A549 (cell line): Measurements from ENCODE around the gene RASA1. TPM values are rescaled to one million over a fixed set of nuclear protein-coding genes. Genes with fewer than 3 reads are reported as not detected.

Experiments
- ATAC-seq, 2 experiments: fragments of 200-7000 bp in 1 of 2; fragments of >200 bp in 1 of 2; cut with Nextera tagmentation in 1 of 2; cut with Tn5 transposase in 1 of 2; 3 replicates each; pipeline versions ENCODE4 v1.8.0 to v1.9.1; 2018 to 2020; ENCODE audit warnings: mild to moderate bottlenecking in 1 of 2, moderate library complexity in 1 of 2
- CTCF ChIA-PET: fragments of 300-600 bp; sonication (Branson Sonifier 250); formaldehyde crosslinking; extraction: SDS; loops from one replicate; lab custom pipeline; 2021; ENCODE audit warnings: antibody characterized with exemption, inconsistent platforms; lab: Yijun Ruan, JAX
- POLR2A ChIA-PET: fragments of 350-600 bp; formaldehyde crosslinking; extraction: SDS; loops from one replicate; lab custom pipeline; 2021; ENCODE audit warnings: antibody characterized with exemption, inconsistent platforms; lab: Yijun Ruan, JAX
- DNase-seq, 2 experiments: peaks; one replicate each; pipeline versions ENCODE4 v3.0.0 to v3.0.0-alpha.2; 2011 to 2016; ENCODE audit warnings: low read depth in 1 of 2, low spot score in 1 of 2
- FAIRE-seq: peaks from 2 replicates; lab custom pipeline; 2011; peaks lifted over from hg19 to GRCh38; lab: Jason Lieb, UNC
- H3K27ac ChIP-seq, 2 experiments: fragments of >200 bp; sonication (Bioruptor Twin); formaldehyde crosslinking; 3 replicates each; pipeline ENCODE4 v1.5.1; 2016 to 2017
- H3K4me1 ChIP-seq: fragments of >200 bp; sonication (Bioruptor Twin); formaldehyde crosslinking; 3 replicates; pipeline ENCODE4 v1.6.1; 2016
- H3K4me2 ChIP-seq: fragments of >200 bp; sonication (Bioruptor Twin); formaldehyde crosslinking; 3 replicates; pipeline ENCODE4 v1.6.1; 2016
- H3K4me3 ChIP-seq: fragments of >200 bp; sonication (Bioruptor Twin); formaldehyde crosslinking; 3 replicates; pipeline ENCODE4 v1.5.1; 2016
- H3K9me3 ChIP-seq: fragments of >200 bp; sonication (Bioruptor Twin); formaldehyde crosslinking; 3 replicates; pipeline ENCODE4 v1.6.1; 2016
- BHLHE40 ChIP-seq: IDR thresholded peaks from 2 replicates; pipeline ENCODE4 v1.6.1; 2012; ENCODE audit warnings: low read depth, low read length, inconsistent platforms
- CBX8 ChIP-seq: fragments of 200-600 bp; sonication (generic); IDR thresholded peaks from 2 replicates; pipeline ENCODE4 v1.6.1; 2016
- CEBPB ChIP-seq, 2 experiments: fragments of >200 bp in 1 of 2; sonication (Bioruptor Twin) in 1 of 2; formaldehyde crosslinking in 1 of 2; IDR thresholded peaks; 2 replicates each; pipeline ENCODE4 v1.6.1; 2012 to 2016
- CHD4 ChIP-seq: fragments of 200-600 bp; sonication (generic); IDR thresholded peaks from 2 replicates; pipeline ENCODE4 v1.6.1; 2016; ENCODE audit warnings: antibody characterized with exemption, mild to moderate bottlenecking, borderline replicate concordance
- FOXS1 ChIP-seq: fragments of 250-450 bp; sonication (Bioruptor Pico); IDR thresholded peaks from 2 replicates; pipeline ENCODE4 v1.5.0; 2020; ENCODE audit warnings: mild to moderate bottlenecking, moderate library complexity
- HEYL ChIP-seq: fragments of 250-450 bp; sonication (Bioruptor Pico); IDR thresholded peaks from 2 replicates; pipeline ENCODE4 v1.8.0; 2021; ENCODE audit warnings: mild to moderate bottlenecking, moderate library complexity
- HOXB13 ChIP-seq: fragments of 250-450 bp; sonication (Bioruptor Pico); IDR thresholded peaks from 2 replicates; pipeline ENCODE4 v1.5.0; 2020; ENCODE audit warnings: low read depth, mild to moderate bottlenecking, moderate library complexity
- HOXB5 ChIP-seq: fragments of 250-450 bp; sonication (Bioruptor Pico); IDR thresholded peaks from 2 replicates; pipeline ENCODE4 v1.5.0; 2020; ENCODE audit warnings: mild to moderate bottlenecking, moderate library complexity
- PHF8 ChIP-seq: fragments of 200-600 bp; sonication (generic); IDR thresholded peaks from 2 replicates; pipeline ENCODE4 v1.6.1; 2016; ENCODE audit warnings: low read depth, mild to moderate bottlenecking, antibody characterized with exemption, moderate library complexity, borderline replicate concordance
- POLR2A ChIP-seq: IDR thresholded peaks from 2 replicates; pipeline ENCODE4 v1.6.1; 2012; ENCODE audit warnings: mild to moderate bottlenecking, low read length
- POLR2AphosphoS2 ChIP-seq: conservative IDR thresholded peaks from 2 replicates; pipeline ENCODE4 v1.6.1; 2012; ENCODE audit warnings: low read length, improper control_type of control experiment, inconsistent platforms
- RCOR1 ChIP-seq: fragments of 150-350 bp; IDR thresholded peaks from 2 replicates; pipeline ENCODE4 v1.6.1; 2014; ENCODE audit warnings: antibody characterized with exemption, low read length, low read depth
- RNF2 ChIP-seq: fragments of 200-600 bp; sonication (generic); IDR thresholded peaks from 2 replicates; pipeline ENCODE4 v1.6.1; 2016; ENCODE audit warnings: low read depth, mild to moderate bottlenecking, antibody characterized with exemption, moderate library complexity, borderline replicate concordance
- SREBF2 ChIP-seq: fragments of 450-650 bp; IDR thresholded peaks from 2 replicates; pipeline ENCODE4 v1.6.1; 2014; ENCODE audit warnings: mild to moderate bottlenecking, moderate library complexity
- ZNF302 ChIP-seq: fragments of 250-450 bp; sonication (Bioruptor Pico); IDR thresholded peaks from 2 replicates; pipeline ENCODE4 v1.9.0; 2021; ENCODE audit warnings: inconsistent platforms, mild to moderate bottlenecking, moderate library complexity
- WGBS: methylation state at CpG from one replicate; pipeline ENCODE4 v1.1.6; 2017; ENCODE audit errors: missing lambda C conversion rate; 5-methylcytosine and 5-hydroxymethylcytosine counted together
- polyA plus RNA-seq, 4 experiments: library from polyadenylated mRNA; depleted of rRNA in 3 of 4; stranded (reverse); fragments of >200 nt; fragmentation: RNase III in 1 of 4; extraction: RNeasy Plus Mini Kit Qiagen cat#74134 plus additional on column Dnase treatment in 1 of 4; gene quantifications; 2 replicates in 3 of 4; 3 replicates in 1 of 4; pipeline ENCODE4 v1.2.3, GENCODE V29; 2011 to 2017
- TF ChIP-seq, protein P1 (sequence below): fragments of 250-450 bp; sonication (Bioruptor Pico); IDR thresholded peaks from 2 replicates; pipeline ENCODE4 v1.5.0; 2020; ENCODE audit warnings: low read depth, mild to moderate bottlenecking, moderate library complexity
- TF ChIP-seq, protein P2 (sequence below): fragments of >200 bp; sonication (Bioruptor Twin); formaldehyde crosslinking; IDR thresholded peaks from 3 replicates; pipeline ENCODE4 v1.5.1; 2016
- TF ChIP-seq, protein P3 (sequence below): IDR thresholded peaks from 2 replicates; pipeline ENCODE4 v1.6.1; 2012
- TF ChIP-seq, protein P4 (sequence below): fragments of >200 bp; sonication (Bioruptor Twin); formaldehyde crosslinking; IDR thresholded peaks from 2 replicates; pipeline ENCODE4 v1.6.1; 2016
- TF ChIP-seq, protein P5 (sequence below): fragments of 450-650 bp; IDR thresholded peaks from 2 replicates; pipeline ENCODE4 v1.6.1; 2014; ENCODE audit warnings: antibody characterized with exemption
- TF ChIP-seq, protein P6 (sequence below): fragments of 200-600 bp; sonication (generic); IDR thresholded peaks from 2 replicates; pipeline ENCODE4 v1.6.1; 2016; ENCODE audit warnings: antibody characterized with exemption, mild to moderate bottlenecking, moderate library complexity

Gene RASA1
- polyA plus RNA-seq, 2 of the 4 experiments (the other 2 are of a cell fraction) = 18.3 to 41.5 TPM

DNA sequence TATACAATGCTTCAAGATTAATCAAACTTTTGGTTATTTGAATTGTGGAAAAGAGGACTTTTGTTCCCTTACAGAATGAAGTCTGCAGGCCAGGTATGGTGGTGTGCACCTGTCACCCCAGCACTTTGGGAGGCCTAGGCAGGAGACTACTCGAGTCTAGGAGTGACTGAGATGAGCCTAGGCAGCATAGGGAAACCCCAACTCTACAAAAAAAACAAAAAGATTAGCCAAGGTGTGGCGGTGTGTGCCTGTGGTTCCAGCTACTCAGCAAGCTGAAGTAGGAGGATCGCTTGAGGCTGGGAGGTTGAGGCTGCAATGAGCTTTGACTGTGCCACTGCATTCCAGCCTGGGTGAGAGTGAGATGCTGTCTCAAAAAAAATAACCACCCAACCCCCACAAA is 135.7 kb downstream of the RASA1 start:
- ChIA-PET POLR2A (no interaction called here), CTCF (interaction anchor here (1.7 kb wide), 1 partner anchor 334 kb away, joined by 5 read pairs; no protein-coding TSS in a partner anchor)
- H3K27ac ChIP-seq = no peak overlapping the region
- TF ChIP-seq, protein P1, sequence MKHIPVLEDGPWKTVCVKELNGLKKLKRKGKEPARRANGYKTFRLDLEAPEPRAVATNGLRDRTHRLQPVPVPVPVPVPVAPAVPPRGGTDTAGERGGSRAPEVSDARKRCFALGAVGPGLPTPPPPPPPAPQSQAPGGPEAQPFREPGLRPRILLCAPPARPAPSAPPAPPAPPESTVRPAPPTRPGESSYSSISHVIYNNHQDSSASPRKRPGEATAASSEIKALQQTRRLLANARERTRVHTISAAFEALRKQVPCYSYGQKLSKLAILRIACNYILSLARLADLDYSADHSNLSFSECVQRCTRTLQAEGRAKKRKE (CRISPR knock-in tag) = no peak
- TF ChIP-seq CBX8 = no peak
- no peak for TF ChIP-seq PHF8
- no peak for TF ChIP-seq RCOR1
- TF ChIP-seq, protein P2, sequence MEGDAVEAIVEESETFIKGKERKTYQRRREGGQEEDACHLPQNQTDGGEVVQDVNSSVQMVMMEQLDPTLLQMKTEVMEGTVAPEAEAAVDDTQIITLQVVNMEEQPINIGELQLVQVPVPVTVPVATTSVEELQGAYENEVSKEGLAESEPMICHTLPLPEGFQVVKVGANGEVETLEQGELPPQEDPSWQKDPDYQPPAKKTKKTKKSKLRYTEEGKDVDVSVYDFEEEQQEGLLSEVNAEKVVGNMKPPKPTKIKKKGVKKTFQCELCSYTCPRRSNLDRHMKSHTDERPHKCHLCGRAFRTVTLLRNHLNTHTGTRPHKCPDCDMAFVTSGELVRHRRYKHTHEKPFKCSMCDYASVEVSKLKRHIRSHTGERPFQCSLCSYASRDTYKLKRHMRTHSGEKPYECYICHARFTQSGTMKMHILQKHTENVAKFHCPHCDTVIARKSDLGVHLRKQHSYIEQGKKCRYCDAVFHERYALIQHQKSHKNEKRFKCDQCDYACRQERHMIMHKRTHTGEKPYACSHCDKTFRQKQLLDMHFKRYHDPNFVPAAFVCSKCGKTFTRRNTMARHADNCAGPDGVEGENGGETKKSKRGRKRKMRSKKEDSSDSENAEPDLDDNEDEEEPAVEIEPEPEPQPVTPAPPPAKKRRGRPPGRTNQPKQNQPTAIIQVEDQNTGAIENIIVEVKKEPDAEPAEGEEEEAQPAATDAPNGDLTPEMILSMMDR = no peak
- TF ChIP-seq RNF2 = no peak
- no peak for TF ChIP-seq POLR2AphosphoS2
- no peak for TF ChIP-seq BHLHE40
- TF ChIP-seq SREBF2 = no peak
- TF ChIP-seq HOXB13 (CRISPR knock-in tag) = no peak
- TF ChIP-seq CEBPB (IDR thresholded peaks at IDR 0.05) = no peak
- no peak for TF ChIP-seq FOXS1 (CRISPR knock-in tag)
- WGBS = 98% methylated on average over 3 of the region's 3 CpGs
- ATAC-seq (no peak), DNase-seq (no peak), FAIRE-seq (no peak)
- no peaks in the 10 kb centered on the region for H3K9me3 ChIP-seq
- no peak overlapping the region for H3K4me2 ChIP-seq
- no peak overlapping the region for H3K4me3 ChIP-seq
- 0 out of 3 replicates have a peak, but pooled peaks cover 4% of the 10 kb centered on the region for H3K4me1 ChIP-seq

DNA sequence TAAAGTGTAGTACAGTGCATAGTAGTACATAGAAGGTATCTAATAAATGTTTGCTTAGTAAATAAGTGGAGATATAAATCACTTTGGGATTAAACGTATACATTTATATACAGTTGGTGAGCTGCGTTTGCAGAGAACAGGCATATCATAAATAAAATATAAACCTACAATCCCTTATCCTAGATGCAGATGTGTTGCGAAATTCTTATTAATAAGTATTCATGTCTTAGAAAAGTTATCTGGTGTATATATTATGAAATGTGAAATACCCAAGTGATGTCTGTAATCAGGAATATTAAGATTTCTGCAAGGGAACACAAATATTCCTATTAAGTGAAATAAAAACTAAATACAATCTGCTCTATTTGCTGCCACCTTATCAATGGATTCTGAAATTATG is 136.2 kb downstream of the RASA1 start:
- FAIRE-seq = no peak
- Histone ChIP-seq H3K27ac (no peak overlapping the region), H3K4me1 (0 out of 3 replicates have a peak, but pooled peaks cover 4% of the 10 kb centered on the region), H3K4me2 (no peak overlapping the region), H3K4me3 (no peak overlapping the region), H3K9me3 (no peaks in the 10 kb centered on the region)
- ATAC-seq = no peak
- peak in 1 of 2 experiments; percentile 18; a peak in 1 of 4 replicates for TF ChIP-seq CEBPB (IDR thresholded peaks at IDR 0.05)
- no peak for TF ChIP-seq HEYL (CRISPR knock-in tag)
- 88% methylated on average over 3 of the region's 3 CpGs for WGBS
- POLR2A ChIA-PET = no interaction called here
- DNase-seq = no peak
- CTCF ChIA-PET = interaction anchor here (1.7 kb wide), 1 partner anchor 334 kb away, joined by 5 read pairs; no protein-coding TSS in a partner anchor

DNA sequence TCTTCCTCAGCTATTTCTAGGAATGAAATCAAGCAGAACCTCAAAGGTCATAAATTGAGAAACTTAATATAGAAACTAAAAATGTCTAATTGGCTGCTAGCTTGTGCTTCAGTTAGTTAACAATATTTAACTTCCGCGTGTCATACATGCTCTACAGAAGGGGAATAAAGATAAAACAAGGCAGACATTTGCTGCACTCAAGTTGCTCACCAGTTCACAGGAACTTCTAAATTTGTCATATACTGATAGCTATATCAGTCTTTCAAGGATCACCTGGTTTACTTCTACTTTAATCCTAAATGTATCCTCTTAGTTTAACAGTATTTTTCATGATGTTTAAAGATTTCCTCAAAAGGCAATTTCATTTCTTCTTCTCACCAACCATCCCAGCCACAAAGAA is 136.7 kb downstream of the RASA1 start:
- ATAC-seq = no peak
- 95% methylated on average over 2 of the region's 2 CpGs for WGBS
- Histone ChIP-seq H3K4me2 (no peak overlapping the region), H3K4me1 (0 out of 3 replicates have a peak, but pooled peaks cover 4% of the 10 kb centered on the region), H3K9me3 (no peaks in the 10 kb centered on the region), H3K4me3 (no peak overlapping the region), H3K27ac (no peak overlapping the region)
- POLR2A ChIA-PET = no interaction called here
- TF ChIP-seq CBX8 (no peak), CEBPB (IDR thresholded peaks at IDR 0.05) (no peak), CHD4 (no peak), POLR2A (no peak), HOXB5 (CRISPR knock-in tag) (no peak), ZNF302 (CRISPR knock-in tag) (no peak)
- TF ChIP-seq, protein P3, sequence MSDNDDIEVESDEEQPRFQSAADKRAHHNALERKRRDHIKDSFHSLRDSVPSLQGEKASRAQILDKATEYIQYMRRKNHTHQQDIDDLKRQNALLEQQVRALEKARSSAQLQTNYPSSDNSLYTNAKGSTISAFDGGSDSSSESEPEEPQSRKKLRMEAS = no peak
- TF ChIP-seq, protein P4, sequence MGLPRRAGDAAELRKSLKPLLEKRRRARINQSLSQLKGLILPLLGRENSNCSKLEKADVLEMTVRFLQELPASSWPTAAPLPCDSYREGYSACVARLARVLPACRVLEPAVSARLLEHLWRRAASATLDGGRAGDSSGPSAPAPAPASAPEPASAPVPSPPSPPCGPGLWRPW = no peak
- TF ChIP-seq, protein P5, sequence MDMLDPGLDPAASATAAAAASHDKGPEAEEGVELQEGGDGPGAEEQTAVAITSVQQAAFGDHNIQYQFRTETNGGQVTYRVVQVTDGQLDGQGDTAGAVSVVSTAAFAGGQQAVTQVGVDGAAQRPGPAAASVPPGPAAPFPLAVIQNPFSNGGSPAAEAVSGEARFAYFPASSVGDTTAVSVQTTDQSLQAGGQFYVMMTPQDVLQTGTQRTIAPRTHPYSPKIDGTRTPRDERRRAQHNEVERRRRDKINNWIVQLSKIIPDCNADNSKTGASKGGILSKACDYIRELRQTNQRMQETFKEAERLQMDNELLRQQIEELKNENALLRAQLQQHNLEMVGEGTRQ = no peak
- TF ChIP-seq, protein P6, sequence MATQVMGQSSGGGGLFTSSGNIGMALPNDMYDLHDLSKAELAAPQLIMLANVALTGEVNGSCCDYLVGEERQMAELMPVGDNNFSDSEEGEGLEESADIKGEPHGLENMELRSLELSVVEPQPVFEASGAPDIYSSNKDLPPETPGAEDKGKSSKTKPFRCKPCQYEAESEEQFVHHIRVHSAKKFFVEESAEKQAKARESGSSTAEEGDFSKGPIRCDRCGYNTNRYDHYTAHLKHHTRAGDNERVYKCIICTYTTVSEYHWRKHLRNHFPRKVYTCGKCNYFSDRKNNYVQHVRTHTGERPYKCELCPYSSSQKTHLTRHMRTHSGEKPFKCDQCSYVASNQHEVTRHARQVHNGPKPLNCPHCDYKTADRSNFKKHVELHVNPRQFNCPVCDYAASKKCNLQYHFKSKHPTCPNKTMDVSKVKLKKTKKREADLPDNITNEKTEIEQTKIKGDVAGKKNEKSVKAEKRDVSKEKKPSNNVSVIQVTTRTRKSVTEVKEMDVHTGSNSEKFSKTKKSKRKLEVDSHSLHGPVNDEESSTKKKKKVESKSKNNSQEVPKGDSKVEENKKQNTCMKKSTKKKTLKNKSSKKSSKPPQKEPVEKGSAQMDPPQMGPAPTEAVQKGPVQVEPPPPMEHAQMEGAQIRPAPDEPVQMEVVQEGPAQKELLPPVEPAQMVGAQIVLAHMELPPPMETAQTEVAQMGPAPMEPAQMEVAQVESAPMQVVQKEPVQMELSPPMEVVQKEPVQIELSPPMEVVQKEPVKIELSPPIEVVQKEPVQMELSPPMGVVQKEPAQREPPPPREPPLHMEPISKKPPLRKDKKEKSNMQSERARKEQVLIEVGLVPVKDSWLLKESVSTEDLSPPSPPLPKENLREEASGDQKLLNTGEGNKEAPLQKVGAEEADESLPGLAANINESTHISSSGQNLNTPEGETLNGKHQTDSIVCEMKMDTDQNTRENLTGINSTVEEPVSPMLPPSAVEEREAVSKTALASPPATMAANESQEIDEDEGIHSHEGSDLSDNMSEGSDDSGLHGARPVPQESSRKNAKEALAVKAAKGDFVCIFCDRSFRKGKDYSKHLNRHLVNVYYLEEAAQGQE = no peak
- TF ChIP-seq, protein P2 = no peak
- CTCF ChIA-PET = interaction anchor here (1.7 kb wide), 1 partner anchor 334 kb away, joined by 5 read pairs; no protein-coding TSS in a partner anchor
- DNase-seq = no peak
- no peak for FAIRE-seq
